SHP77 treated with DMSO at 0.1 percent for 48 hours (cell line): ENCODE measurements around the gene OR8D4.
"Not testable (repeated sequence)": the region's sequence is repeated elsewhere in the genome, so short reads cannot be mapped to it uniquely, and the experiment has no call there.

Experiments used
- DNase-seq: peaks from one replicate; lab custom pipeline; 2025; lab: John Stamatoyannopoulos, UW

Gene OR8D4

DNA sequence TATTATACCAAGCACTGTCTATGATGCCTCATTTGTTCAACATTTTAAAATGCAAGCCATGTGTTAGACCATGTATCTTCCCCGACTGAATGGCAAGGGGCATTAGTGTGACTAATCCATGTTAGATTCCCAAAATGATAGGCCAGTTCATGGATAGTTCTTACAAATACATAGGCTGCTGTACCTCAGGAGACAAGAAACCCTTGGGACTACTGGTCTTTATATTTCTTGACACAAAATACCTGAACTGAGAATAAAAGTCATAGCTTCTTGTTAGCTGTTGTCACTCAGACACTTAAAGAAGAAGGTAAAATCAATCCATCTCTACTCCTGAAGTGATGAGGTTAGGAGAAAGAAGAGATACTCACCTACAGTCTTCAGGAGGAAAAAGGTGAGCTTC, at the start of gene OR8D4:
OR8D4 (plus strand) TSS at position 301 of the 400 bp plus-strand sequence. CDS start 4,265 bp downstream, outside the sequence.
- DNase-seq = no peak

DNA sequence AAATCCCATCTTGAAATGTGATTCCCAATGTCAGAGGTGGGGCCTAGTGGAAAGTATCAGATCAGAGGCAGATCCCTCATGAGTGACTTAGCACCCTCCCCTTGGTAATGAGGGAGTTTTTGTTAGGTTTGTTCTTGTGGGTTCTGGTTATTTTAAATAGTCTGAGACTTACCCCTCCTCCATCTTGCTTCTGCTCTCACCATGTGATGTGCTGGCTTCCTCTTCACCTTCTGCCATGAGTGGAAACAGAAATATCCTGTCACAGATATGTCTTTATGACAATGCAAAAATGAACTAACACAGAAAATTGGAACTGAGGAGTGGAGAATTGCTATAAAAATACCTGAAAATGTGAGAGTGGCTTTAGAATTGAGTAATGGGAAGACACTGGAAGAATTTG, 49.6 kb upstream of the OR8D4 start:
- DNase-seq = no peak

DNA sequence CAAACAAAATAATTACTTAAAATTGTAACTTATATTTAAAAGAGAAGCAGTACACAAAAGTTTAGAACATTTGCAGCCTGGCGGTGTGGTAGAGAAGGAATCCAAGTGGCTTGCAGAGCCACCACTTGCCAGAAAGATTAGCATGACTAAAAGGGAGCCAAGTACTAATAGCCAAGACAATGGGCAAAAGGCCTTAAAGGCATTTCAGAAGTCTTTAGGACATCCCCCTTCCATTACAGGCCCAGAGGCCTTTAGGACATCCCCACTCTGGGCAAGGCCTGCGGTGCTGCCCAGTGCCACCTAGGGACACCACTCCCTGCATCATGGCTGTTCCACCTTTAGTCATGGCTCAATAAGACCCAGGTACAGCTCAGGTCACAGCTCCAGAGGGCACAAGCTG, 48.9 kb upstream of the OR8D4 start:
- no peak for DNase-seq

DNA sequence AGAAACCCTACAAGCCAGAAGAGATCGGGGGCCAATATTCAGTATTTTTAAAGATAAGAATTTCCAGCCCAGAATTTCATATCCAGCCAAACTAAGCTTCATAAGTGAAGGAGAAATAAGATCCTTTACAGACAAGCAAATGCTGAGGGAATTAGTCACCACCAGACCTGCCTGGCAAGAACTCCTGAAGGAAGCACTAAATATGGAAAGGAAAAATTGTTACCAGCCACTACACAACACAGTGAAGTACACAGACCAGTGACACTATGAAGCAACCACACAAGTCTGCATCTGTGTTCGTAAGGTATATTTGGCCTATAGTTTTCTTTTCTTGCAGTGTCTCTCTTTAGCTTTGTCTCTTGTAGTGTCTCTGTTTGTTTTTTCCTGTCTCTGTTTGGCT, 45.5 kb upstream of the OR8D4 start:
- no peak for DNase-seq

DNA sequence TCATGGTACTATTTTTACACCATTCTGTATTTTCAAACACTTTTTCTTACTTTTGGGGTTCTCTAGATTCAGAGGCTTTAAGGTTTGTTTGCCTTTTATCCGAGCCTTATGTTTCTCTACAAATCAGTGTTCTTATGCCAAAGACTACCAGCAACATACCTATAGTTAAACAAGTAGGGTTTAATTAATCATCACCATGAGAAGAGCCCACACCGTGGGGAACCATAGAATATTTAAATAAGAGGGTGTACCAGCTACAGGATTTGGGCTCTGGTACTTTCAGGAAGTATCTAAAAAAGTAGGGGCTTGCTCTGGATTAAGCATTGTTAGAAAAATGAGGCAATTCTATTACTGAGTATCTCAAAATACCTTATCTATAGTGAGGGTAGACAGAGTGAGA, 42.2 kb upstream of the OR8D4 start:
- no peak for DNase-seq

DNA sequence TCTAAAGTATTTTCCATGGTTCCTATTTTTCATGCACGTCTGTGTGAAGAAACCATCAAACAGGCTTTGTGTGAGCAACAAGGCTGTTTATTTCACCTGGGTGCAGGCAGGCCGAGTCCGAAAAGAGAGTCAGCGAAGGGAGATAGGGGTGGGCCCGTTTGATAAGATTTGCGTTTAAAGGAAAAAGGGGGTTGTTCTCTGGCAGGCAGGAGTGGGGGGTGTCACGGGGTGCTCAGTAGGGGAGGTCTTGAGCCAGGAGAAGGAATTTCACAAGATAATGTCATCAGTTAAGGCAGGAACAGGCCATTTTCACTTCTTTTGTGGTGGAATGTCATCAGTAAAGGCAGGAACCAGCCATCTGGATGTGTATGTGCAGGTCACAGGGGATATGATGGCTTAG, 36.7 kb upstream of the OR8D4 start:
- DNase-seq = not testable (repeated sequence)

DNA sequence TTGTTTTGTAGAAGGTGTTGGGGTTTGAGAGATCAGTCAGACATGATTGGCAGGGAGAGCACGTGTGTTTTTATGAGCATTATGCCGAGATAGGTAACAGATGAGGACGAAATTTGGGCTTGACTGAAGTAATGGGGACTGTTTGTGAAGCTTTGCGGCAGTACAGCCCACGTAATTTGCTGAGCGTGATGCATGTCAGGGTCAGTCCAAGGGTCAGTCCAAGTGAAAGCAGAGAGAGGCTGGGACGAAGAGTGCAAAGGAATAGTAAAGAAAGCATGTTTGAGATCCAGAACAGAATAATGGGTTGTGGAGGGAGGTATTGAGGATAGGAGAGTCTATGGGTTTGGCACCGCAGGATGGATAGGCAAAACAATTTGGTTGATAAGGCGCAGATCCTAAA, 34.2 kb upstream of the OR8D4 start:
- DNase-seq = not testable (repeated sequence)

DNA sequence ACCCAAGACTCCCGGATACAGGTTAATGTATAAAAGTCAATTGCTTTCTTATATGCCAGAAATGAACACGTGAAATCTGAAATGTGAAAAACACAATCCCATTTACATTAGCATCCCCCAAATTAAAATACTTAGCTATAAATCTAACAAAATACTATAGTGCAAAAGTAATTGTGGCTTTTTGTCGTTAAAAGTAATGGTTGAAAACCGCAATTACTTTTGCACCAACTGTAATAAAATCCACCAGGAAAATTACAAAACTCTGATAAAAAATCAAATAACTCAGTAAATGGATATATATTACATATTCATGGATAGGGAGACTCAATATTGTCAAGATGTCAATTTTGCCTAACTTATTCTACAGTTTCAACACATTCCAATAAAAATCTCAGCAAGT, 21.1 kb upstream of the OR8D4 start:
- no peak for DNase-seq

DNA sequence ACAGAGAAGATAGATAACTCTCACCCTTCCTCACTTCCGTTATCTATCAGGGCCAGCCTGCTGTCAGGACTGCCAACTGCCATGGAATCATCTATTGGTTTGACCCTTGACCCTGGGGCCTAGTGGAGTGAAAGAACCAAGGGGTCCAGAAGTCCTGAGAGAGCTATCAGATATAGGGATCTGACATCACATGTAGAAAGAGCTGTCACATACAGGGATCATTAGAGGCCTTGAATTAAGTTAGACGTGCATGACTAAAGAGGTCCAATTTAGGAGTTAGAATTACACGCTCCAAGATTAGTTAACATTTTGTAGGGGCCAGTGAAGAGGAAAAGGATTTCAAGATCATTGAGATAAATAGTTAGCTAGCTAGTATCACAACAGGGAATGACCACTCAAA, 16.4 kb upstream of the OR8D4 start, which contains the start of gene TMEM225:
TMEM225 (minus strand) TSS at position 101 of the 400 bp plus-strand sequence. CDS start 245 bp downstream, outside the sequence.
- DNase-seq = no peak

DNA sequence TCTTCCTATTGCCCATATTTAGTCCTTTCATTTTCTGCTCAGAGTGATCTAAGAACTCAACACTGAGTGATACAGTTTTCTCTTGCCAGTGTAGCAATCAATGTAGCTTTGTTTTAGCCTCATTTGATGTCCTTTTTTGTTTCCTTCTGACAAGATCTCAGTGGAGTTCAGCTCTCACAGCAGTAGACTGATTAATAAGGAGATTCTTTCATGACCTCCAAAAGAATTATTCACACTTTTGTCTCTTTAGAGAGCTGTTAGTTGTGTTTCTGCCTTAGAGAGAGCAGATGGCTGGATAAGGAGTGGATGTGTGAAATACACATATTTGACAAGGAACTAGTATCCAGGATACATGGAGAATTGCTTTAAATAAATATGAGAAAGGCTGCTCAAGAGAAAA, 9.9 kb upstream of the OR8D4 start:
- DNase-seq = no peak

DNA sequence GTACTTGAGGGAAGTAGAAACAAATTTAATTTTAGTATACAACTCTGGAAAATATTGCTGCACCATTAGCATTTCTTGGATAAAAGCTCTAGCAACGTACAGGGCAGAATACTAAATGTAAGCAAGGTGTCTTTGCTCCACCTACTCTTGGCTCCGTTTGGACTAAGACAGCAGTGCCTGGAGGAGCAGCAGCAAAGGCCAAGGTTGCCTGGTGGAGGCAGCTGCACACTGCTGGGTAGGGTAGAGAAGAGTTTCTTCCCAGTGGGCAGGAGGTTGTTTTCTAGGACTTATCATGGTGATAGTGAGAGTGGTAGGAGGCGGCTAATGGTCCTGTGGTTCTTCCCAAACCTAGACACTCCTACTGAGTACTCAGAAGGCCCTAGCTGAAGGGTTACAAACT, 2.2 kb upstream of the OR8D4 start:
- DNase-seq = no peak

DNA sequence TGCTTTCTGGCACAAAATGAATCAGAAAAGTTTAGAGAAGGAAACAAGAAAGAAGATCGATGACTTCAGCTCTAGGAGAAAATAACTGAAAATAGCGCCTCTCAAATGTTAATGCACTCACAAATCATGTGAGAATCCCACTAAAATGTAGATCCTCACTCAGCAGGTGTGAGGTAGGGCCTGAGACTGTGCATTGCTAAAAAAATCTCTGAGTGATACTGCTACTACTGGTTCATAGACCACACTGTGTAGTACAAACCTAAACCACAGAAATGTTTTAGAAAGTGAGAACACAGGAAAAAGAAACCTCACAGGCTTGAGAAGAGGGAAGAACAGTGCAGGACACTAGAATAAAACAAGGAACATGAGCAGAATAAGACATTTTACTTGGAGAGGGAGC, 2.0 kb downstream of the OR8D4 start:
- no peak for DNase-seq

DNA sequence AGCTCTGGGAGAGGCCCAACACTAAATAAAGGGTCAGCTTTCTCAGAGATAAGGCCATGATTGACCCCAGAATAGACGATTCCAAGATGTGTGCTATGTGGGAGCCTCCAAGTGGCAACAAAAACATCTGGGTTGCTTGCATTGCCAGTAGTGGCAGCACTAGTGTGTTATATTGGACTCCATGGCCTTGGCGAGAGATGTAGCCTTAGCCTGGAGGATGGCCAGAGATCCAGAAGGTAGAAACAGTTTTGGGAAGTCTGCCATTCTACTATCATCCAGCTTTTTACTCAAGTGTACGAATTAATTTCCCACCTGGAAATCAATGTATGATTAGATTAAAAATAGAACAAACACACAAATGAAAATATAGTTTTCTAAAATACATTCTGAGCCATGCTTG, 3.0 kb downstream of the OR8D4 start:
- no peak for DNase-seq

DNA sequence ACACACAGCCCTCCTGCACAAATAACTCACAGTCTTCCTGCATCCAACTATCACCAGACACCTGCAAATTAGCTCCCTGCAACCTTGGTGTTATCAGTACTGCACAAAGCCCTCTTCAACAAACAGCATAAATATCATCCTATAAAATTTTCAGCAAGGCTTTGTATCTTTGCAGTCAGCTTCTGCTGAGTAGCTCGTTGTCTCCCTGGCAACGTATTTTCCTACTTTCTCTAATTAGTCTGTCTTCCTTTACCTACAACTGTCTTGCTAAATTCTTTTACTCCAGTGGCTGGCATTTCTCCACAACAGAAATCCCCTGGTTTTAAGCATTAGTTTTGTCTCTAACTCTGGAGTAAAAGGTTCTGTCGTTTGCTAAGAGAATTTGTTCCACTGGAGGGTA, 3.9 kb downstream of the OR8D4 start:
- no peak for DNase-seq

DNA sequence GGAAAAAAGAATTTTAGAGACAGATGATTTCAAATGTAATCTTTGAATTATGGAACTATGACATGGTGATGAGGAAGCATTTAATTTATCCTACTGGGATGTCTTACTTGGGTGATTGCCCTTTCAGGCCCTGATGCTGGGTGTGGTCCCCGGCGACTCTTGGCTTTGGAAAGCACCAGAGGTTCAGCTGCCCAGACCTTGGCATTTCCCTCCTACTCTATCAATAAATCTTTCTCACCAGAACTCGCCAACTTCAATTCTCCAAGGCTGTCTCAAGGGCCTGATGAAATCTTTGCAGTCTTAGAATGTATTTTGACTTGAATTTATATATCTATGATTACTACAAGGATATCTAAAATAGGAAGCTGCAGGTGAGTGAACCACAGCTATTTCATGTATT, 19.0 kb downstream of the OR8D4 start:
- no peak for DNase-seq

DNA sequence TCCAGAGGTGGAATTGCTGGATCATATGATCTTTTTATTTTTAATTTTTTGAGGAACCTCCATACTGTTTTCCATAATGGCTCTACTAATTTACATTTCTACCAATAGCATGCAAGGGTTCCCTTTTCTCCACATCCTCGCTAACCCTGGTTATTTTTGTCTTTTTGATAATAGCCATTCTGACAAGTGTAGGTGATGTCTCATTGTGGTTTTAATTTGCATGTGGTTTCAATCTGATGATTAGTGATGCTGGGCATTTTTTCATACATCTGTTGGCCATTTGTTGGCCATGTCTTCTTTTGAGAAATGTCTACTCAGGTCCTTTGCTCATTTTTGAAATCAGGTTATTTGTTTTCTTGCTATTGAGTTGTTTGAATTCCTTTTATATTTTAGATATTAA, 22.1 kb downstream of the OR8D4 start:
- no peak for DNase-seq

DNA sequence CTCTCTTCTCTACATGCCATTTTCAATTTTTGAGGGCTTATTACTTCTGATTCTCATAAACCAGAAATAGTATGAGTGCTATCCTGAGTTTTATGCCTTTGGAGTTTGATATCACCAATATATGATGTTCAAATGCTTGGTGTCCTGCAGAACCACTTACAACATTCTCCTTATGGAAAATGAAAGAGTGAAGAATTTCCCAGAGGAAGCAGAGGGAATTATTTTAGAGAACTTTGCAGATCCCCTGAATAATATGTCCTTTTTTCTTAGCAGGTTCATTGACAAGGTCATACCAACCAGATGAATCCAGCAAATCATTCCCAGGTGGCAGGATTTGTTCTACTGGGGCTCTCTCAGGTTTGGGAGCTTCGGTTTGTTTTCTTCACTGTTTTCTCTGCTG, 37.4 kb downstream of the OR8D4 start, which contains the start of gene OR4D5:
OR4D5 (plus strand) TSS at position 301 of the 400 bp plus-strand sequence; CDS start at position 301, 0 bp downstream.
- DNase-seq = no peak

DNA sequence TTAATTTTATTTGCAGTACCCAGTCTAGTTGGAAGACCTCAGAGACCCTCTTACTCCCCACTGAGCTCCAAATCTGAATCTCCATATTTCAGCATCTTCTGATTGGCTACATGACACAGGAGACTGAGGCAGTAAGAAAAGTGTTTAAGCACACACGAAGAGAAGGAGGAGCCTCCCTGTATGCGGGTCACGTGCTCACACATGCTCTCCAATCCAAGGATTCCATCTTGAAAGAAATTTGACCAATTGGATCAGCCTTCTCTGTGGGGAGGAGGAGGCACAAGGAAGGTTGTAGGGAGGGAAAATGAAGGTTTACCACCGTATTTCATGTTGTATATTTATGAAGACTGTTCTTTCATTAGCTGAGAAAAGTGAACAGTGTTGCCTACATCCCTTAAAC, 40.4 kb downstream of the OR8D4 start:
- no peak for DNase-seq

DNA sequence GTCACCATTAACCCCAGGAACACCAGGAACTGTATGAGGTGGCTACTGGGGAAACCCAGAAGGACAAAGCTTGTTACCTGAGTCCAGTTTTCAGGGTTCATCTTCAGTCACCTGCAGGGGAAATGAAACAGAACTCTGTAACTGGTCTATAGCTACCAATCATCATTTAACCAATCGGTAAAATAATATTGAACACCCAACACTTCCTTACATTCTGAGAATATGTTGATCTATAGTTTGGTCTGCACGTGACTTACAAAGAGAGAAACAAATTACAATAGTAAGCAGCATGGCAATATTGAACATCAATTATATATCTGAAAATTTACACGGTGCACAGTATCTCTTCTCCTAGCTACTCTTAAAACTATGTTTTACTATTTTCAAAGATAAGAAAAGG, 41.8 kb downstream of the OR8D4 start, which contains the start of gene OR6T1:
OR6T1 (minus strand) TSS at position 101 of the 400 bp plus-strand sequence; CDS start at position 101, 0 bp downstream.
- no peak for DNase-seq

DNA sequence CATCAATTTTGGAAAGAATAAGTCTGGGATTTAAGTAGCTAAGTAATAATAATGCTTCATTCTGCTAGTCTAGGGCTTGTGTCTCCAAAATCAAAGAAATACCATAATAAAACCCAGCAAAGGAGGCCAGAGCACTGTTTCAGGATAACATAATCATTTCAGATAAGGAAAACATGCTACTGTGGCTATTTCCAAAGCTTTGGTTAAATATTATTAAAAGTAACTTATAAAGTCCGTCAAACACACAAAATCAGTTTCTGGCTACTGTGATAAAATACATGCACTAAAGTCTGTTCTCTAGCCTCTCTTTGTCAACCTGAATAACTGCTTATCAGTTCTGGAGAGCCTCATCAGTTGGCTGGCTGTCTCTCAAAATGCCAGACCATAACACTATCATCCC, 43.2 kb downstream of the OR8D4 start:
- no peak for DNase-seq

DNA sequence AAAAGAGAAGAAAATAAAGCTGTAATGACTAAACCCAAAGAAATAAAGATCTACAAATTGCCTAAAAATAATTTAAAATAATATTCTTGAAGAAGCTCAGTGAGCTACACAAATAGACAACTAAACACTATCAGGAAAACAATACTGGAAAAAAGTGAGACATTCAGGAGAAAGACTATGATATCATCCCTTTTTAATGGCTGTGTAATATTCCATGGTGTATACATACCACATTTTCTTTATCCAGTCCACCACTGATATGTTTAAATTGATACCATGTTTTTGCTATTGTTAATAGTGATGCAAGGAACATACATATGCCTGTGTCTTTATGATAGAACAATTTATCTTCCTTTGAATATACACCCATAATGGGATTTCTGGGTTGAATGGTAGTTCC, 54.8 kb downstream of the OR8D4 start:
- no peak for DNase-seq
